ENCODE measurements around the gene CFTR. TPM values are rescaled to one million over a fixed set of nuclear protein-coding genes. Genes with fewer than 3 reads are reported as not detected.

The CFTR gene
- polyA plus RNA-seq, 1 donor (not counting 4 experiments of a cell fraction or from before 2014, with no cell fraction given) = not detected

- no peaks in the 10 kb centered on the region for H3K79me2 ChIP-seq (ENCODE audit: control insufficient read depth, insufficient read depth, low read length)
- H3K9me1 ChIP-seq (ENCODE audit: control insufficient read depth, extremely low read depth, insufficient read depth, low read length) = no peaks in the 10 kb centered on the region
- no peaks in the 10 kb centered on the region for H3K4me1 ChIP-seq (ENCODE audit: control insufficient read depth, extremely low read depth, insufficient read depth, low read length)
- H3K27ac ChIP-seq (ENCODE audit: control insufficient read depth, insufficient read depth, low read length) = no peak overlapping the region
- DNase-seq (ENCODE audit: low read depth, low spot score) (no peak), FAIRE-seq (no peak)
- dilution Hi-C loops (cut with MboI; ENCODE audit: extremely low pct_ligation_motif_present, low sequenced_read_pairs) = no loop called here
- TF ChIP-seq EZH2 (IDR thresholded peaks at IDR 0.05; ENCODE audit: low read length) (no peak), CTCF (optimal IDR thresholded peaks at IDR 0.05 in 1 of 3, IDR thresholded peaks at IDR 0.05 in 1 of 3, conservative IDR thresholded peaks at IDR 0.05 in 1 of 3; ENCODE audit: extremely low read depth in 1 of 3, insufficient read depth in 2 of 3, low read length in 3 of 3) (no peak)
- H4K20me1 ChIP-seq (ENCODE audit: control insufficient read depth, extremely low read depth, insufficient read depth, low read length) = no peaks in the 10 kb centered on the region
- no peaks in the 10 kb centered on the region for H3K36me3 ChIP-seq (ENCODE audit: control insufficient read depth in 2 of 2, extremely low read depth in 1 of 2, insufficient read depth in 2 of 2, low read length in 2 of 2)
- no peak overlapping the region for H3K4me3 ChIP-seq (ENCODE audit: control insufficient read depth in 2 of 3, extremely low read depth in 1 of 3, insufficient read depth in 2 of 3, low read depth in 1 of 3, low read length in 3 of 3)
- H3K4me2 ChIP-seq (ENCODE audit: control insufficient read depth, extremely low read depth, insufficient read depth, low read depth, low read length) = no peak overlapping the region
- H2AFZ ChIP-seq (ENCODE audit: control insufficient read depth, low read length) = no peak overlapping the region
- no peak overlapping the region for H3K9ac ChIP-seq (ENCODE audit: control insufficient read depth, extremely low read depth, insufficient read depth, low read length)
- no peaks in the 10 kb centered on the region for H3K27me3 ChIP-seq (ENCODE audit: control insufficient read depth, extremely low read depth, insufficient read depth, low read length)
- no peaks in the 10 kb centered on the region for H3K9me3 ChIP-seq (ENCODE audit: control insufficient read depth, low read depth, low read length)
These were observed 203.0 kb downstream of the CFTR start for GRCh38 chr7:117682681-117683385.

- DNase-seq (ENCODE audit: low read depth, low spot score) = no peak
- dilution Hi-C loops (cut with MboI; ENCODE audit: extremely low pct_ligation_motif_present, low sequenced_read_pairs) = no loop called here
These were observed 203.8 kb downstream of the CFTR start for GRCh38 chr7:117683430-117684175.

More at GRCh38 chr7:117683430-117684175, 203.8 kb downstream of the CFTR start:
- H3K4me1 ChIP-seq (ENCODE audit: control insufficient read depth, extremely low read depth, insufficient read depth, low read length) = peaks cover 4% of the 10 kb centered on the region
- no peak for FAIRE-seq
- H3K79me2 ChIP-seq (ENCODE audit: control insufficient read depth, insufficient read depth, low read length) = no peaks in the 10 kb centered on the region
- H3K27ac ChIP-seq (ENCODE audit: control insufficient read depth, insufficient read depth, low read length) = no peak overlapping the region
- no peaks in the 10 kb centered on the region for H3K9me3 ChIP-seq (ENCODE audit: control insufficient read depth, low read depth, low read length)
- H3K36me3 ChIP-seq (ENCODE audit: control insufficient read depth in 2 of 2, extremely low read depth in 1 of 2, insufficient read depth in 2 of 2, low read length in 2 of 2) = no peaks in the 10 kb centered on the region
- TF ChIP-seq EZH2 (IDR thresholded peaks at IDR 0.05; ENCODE audit: low read length) (no peak), CTCF (optimal IDR thresholded peaks at IDR 0.05 in 1 of 3, IDR thresholded peaks at IDR 0.05 in 1 of 3, conservative IDR thresholded peaks at IDR 0.05 in 1 of 3; ENCODE audit: extremely low read depth in 1 of 3, insufficient read depth in 2 of 3, low read length in 3 of 3) (no peak)
- no peaks in the 10 kb centered on the region for H4K20me1 ChIP-seq (ENCODE audit: control insufficient read depth, extremely low read depth, insufficient read depth, low read length)
- no peak overlapping the region for H3K9ac ChIP-seq (ENCODE audit: control insufficient read depth, extremely low read depth, insufficient read depth, low read length)
- no peaks in the 10 kb centered on the region for H3K9me1 ChIP-seq (ENCODE audit: control insufficient read depth, extremely low read depth, insufficient read depth, low read length)
- H3K27me3 ChIP-seq (ENCODE audit: control insufficient read depth, extremely low read depth, insufficient read depth, low read length) = no peaks in the 10 kb centered on the region
- H3K4me2 ChIP-seq (ENCODE audit: control insufficient read depth, extremely low read depth, insufficient read depth, low read depth, low read length) = no peak overlapping the region
- H2AFZ ChIP-seq (ENCODE audit: control insufficient read depth, low read length) = no peak overlapping the region
- no peak overlapping the region for H3K4me3 ChIP-seq (ENCODE audit: control insufficient read depth in 2 of 3, extremely low read depth in 1 of 3, insufficient read depth in 2 of 3, low read depth in 1 of 3, low read length in 3 of 3)

Measured in keratinocyte (primary cell).